K562 (cell line): ENCODE measurements around the gene GSX2. TPM values are rescaled to one million over a fixed set of nuclear protein-coding genes. Genes with fewer than 3 reads are reported as not detected.

Experiments used
- polyA plus RNA-seq, 8 experiments: library from polyadenylated mRNA; depleted of rRNA in 4 of 8; stranded (reverse) in 5 of 8; unstranded in 3 of 8; fragments of >200 nt; fragmentation: Nextera tagmentation in 2 of 8; fragmentation: Illumina TruSeq in 1 of 8; extraction: Ambion mirVana in 2 of 8; extraction: Trizol in 1 of 8; gene quantifications; 2 replicates each; pipeline versions ENCODE4 v1.2.1 to v1.2.3, GENCODE V29; 2011 to 2014; ENCODE audit warnings: inconsistent platforms in 1 of 8, missing spikeins in 1 of 8
- small RNA-seq: library from RNA; depleted of rRNA; stranded (forward); fragments of <200 nt; gene quantifications from one replicate; pipeline ENCODE3, GENCODE V24; 2014
- total RNA-seq, 7 experiments: library from RNA; depleted of rRNA in 6 of 7; stranded (reverse); fragments of >200 nt in 6 of 7; fragmentation: Illumina TruSeq in 2 of 7; extraction: Trizol in 2 of 7; gene quantifications; 2 replicates each; pipeline versions ENCODE4 v1.2.1 to v1.2.3, GENCODE V29; 2011 to 2021; ENCODE audit warnings: low replicate concordance in 1 of 7

GSX2 gene
- total and polyA plus RNA-seq, 9 of the 15 experiments (the other 6 are each of a cell fraction or from before 2014, with no cell fraction given), result not detected

Small RNAs within 50 kb of the gene (small RNA-seq; reads per million reads assigned to genes)
- not detected for gene AC110792.1

Other genes with a start within 250 kb of the GSX2 start
- gene CHIC2, start 35.6 kb upstream of the GSX2 start, total RNA-seq (2014; rRNA removed), result 24.8 and 25.1 TPM in 2 replicates
- 12.3 and 13.7 TPM in 2 replicates for gene CHIC2, start 35.6 kb upstream of the GSX2 start, total RNA-seq (2014; rRNA removed; fragmentation: Illumina TruSeq; extraction: Trizol)
- 12.1 and 12.4 TPM in 2 replicates for gene CHIC2, start 35.6 kb upstream of the GSX2 start, total RNA-seq (2015; rRNA removed; fragmentation: Illumina TruSeq; extraction: Trizol)
- gene CHIC2, start 35.6 kb upstream of the GSX2 start, total RNA-seq (2021), result 12.0 and 14.0 TPM in 2 replicates
- gene CHIC2, start 35.6 kb upstream of the GSX2 start, polyA plus RNA-seq (2011; rRNA removed), result 5.7 and 7.1 TPM in 2 replicates
- gene CHIC2, start 35.6 kb upstream of the GSX2 start, polyA plus RNA-seq (2014; fragmentation: Illumina TruSeq; extraction: Trizol), result 9.1 and 10.7 TPM in 2 replicates
- gene CHIC2, start 35.6 kb upstream of the GSX2 start, polyA plus RNA-seq (2014; fragmentation: Nextera tagmentation; extraction: Ambion mirVana), result 1 to 10 TPM in 1 of 2 experiments, under 1 TPM in 1; 0.89 to 1.5 TPM
- gene CHIC2, start 35.6 kb upstream of the GSX2 start, polyA plus RNA-seq (2014; rRNA removed), result 10.5 and 14.8 TPM in 2 replicates
- gene PDGFRA, start 129.1 kb downstream of the GSX2 start, total RNA-seq (2014; rRNA removed), result not detected in 2 replicates
- gene PDGFRA, start 129.1 kb downstream of the GSX2 start, total RNA-seq (2014; rRNA removed; fragmentation: Illumina TruSeq; extraction: Trizol), result not detected in 2 replicates
- not detected in 2 replicates for gene PDGFRA, start 129.1 kb downstream of the GSX2 start, total RNA-seq (2015; rRNA removed; fragmentation: Illumina TruSeq; extraction: Trizol)
- 0.29 and 0.40 TPM in 2 replicates for gene PDGFRA, start 129.1 kb downstream of the GSX2 start, total RNA-seq (2021)
- gene PDGFRA, start 129.1 kb downstream of the GSX2 start, polyA plus RNA-seq (2011; rRNA removed), result not detected in 2 replicates
- gene PDGFRA, start 129.1 kb downstream of the GSX2 start, polyA plus RNA-seq (2014; fragmentation: Illumina TruSeq; extraction: Trizol), result not detected in 2 replicates
- gene PDGFRA, start 129.1 kb downstream of the GSX2 start, polyA plus RNA-seq (2014; fragmentation: Nextera tagmentation; extraction: Ambion mirVana), result not detected
- not detected in 2 replicates for gene PDGFRA, start 129.1 kb downstream of the GSX2 start, polyA plus RNA-seq (2014; rRNA removed)